Activated CD4-positive, alpha-beta T cell treated with anti-CD3 and anti-CD28 coated beads, Interleukin-2, amount 10 ng/mL, durations not matched to agents 7 days and 5 days (primary cell): ENCODE data around the gene CPLX1. TPM values are rescaled to one million over a fixed set of nuclear protein-coding genes. Genes with fewer than 3 reads are reported as not detected.
A peak's percentile ranks its signal among the peaks of the same experiment; 100 is the strongest.

ENCODE experiments used
- CTCF ChIA-PET: fragments of 350-600 bp; sonication (Branson Sonifier 250); formaldehyde crosslinking; loops from one replicate; lab custom pipeline; 2021; ENCODE audit warnings: antibody characterized with exemption; lab: Charles Lee
- POLR2A ChIA-PET: fragments of 350-600 bp; sonication (Branson Sonifier 250); formaldehyde crosslinking; loops from one replicate; lab custom pipeline; 2021; ENCODE audit warnings: antibody characterized with exemption; lab: Charles Lee
- DNase-seq: peaks from one replicate; pipeline ENCODE4 v3.0.0-alpha.2; 2020
- H3K27ac Mint-ChIP-seq: one replicate; pipeline ENCODE4 v1.8.0; 2021; ENCODE audit warnings: mild to moderate bottlenecking, moderate library complexity, mixed read lengths
- H3K27me3 Mint-ChIP-seq: one replicate; pipeline ENCODE4 v1.8.0; 2021; ENCODE audit warnings: mixed read lengths
- H3K36me3 Mint-ChIP-seq: one replicate; pipeline ENCODE4 v1.8.0; 2021; ENCODE audit warnings: low read depth, mixed read lengths
- H3K4me1 Mint-ChIP-seq: one replicate; pipeline ENCODE4 v1.8.0; 2021; ENCODE audit warnings: mixed read lengths
- H3K4me3 Mint-ChIP-seq: one replicate; pipeline ENCODE4 v1.8.0; 2021; ENCODE audit warnings: mild to moderate bottlenecking, moderate library complexity, mixed read lengths
- H3K9me3 Mint-ChIP-seq: one replicate; pipeline ENCODE4 v1.8.0; 2021; ENCODE audit warnings: mixed read lengths
- total RNA-seq, 2 experiments: library from RNA; stranded (reverse); gene quantifications; one replicate each; pipeline ENCODE4 v1.2.3, GENCODE V29; 2021

The CPLX1 gene
- total RNA-seq, 2 experiments from 2014 or later, result 0.17 to 0.42 TPM

GRCh38 chr4:865121-865465, 39.2 kb upstream of the CPLX1 start:
- H3K4me3 Mint-ChIP-seq, result no peak overlapping the region
- CTCF ChIA-PET, result no interaction called here
- H3K36me3 Mint-ChIP-seq, result peaks cover 46% of the 10 kb centered on the region
- H3K4me1 Mint-ChIP-seq, result no peaks in the 10 kb centered on the region
- peaks cover 6% of the 10 kb centered on the region for H3K9me3 Mint-ChIP-seq
- no peak overlapping the region for H3K27ac Mint-ChIP-seq
- DNase-seq, result no peak
- POLR2A ChIA-PET, result no interaction called here
- no peaks in the 10 kb centered on the region for H3K27me3 Mint-ChIP-seq

GRCh38 chr4:864456-865120, 38.7 kb upstream of the CPLX1 start:
- ChIA-PET CTCF (no interaction called here), POLR2A (no interaction called here)
- no peak overlapping the region for H3K4me3 Mint-ChIP-seq
- H3K9me3 Mint-ChIP-seq, result peaks cover under 1% of the 10 kb centered on the region
- H3K4me1 Mint-ChIP-seq, result no peaks in the 10 kb centered on the region
- DNase-seq, result no peak
- H3K27me3 Mint-ChIP-seq, result no peaks in the 10 kb centered on the region
- H3K36me3 Mint-ChIP-seq, result peaks cover 45% of the 10 kb centered on the region
- no peak overlapping the region for H3K27ac Mint-ChIP-seq

- H3K4me3 Mint-ChIP-seq, result no peak overlapping the region
- ChIA-PET POLR2A (no interaction called here), CTCF (no interaction called here)
- H3K9me3 Mint-ChIP-seq, result peaks cover 19% of the 10 kb centered on the region
- H3K4me1 Mint-ChIP-seq, result peaks cover 11% of the 10 kb centered on the region
- no peak for DNase-seq
- no peak overlapping the region for H3K27ac Mint-ChIP-seq
- no peaks in the 10 kb centered on the region for H3K27me3 Mint-ChIP-seq
- H3K36me3 Mint-ChIP-seq, result peaks cover 64% of the 10 kb centered on the region
These were observed 34.6 kb upstream of the CPLX1 start for GRCh38 chr4:860561-860960.

GRCh38 chr4:859496-859895, 33.6 kb upstream of the CPLX1 start:
- Mint-ChIP-seq H3K27ac (no peak overlapping the region), H3K36me3 (peaks cover 72% of the 10 kb centered on the region), H3K27me3 (no peaks in the 10 kb centered on the region), H3K4me3 (no peak overlapping the region), H3K4me1 (peaks cover 11% of the 10 kb centered on the region), H3K9me3 (peaks cover 19% of the 10 kb centered on the region)
- CTCF ChIA-PET, result no interaction called here
- DNase-seq, result no peak
- POLR2A ChIA-PET, result no interaction called here

GRCh38 chr4:858831-859451, 33.0 kb upstream of the CPLX1 start:
- Mint-ChIP-seq H3K27me3 (no peaks in the 10 kb centered on the region), H3K27ac (no peak overlapping the region), H3K4me1 (peaks cover 11% of the 10 kb centered on the region), H3K4me3 (no peak overlapping the region), H3K36me3 (peaks cover 73% of the 10 kb centered on the region), H3K9me3 (peaks cover 19% of the 10 kb centered on the region)
- ChIA-PET POLR2A (no interaction called here), CTCF (no interaction called here)
- DNase-seq, result no peak

- Mint-ChIP-seq H3K27ac (peak overlapping the region; percentile 54), H3K4me1 (peaks cover 11% of the 10 kb centered on the region), H3K9me3 (peaks cover 19% of the 10 kb centered on the region), H3K36me3 (peaks cover 73% of the 10 kb centered on the region), H3K4me3 (no peak overlapping the region), H3K27me3 (no peaks in the 10 kb centered on the region)
- ChIA-PET POLR2A (no interaction called here), CTCF (no interaction called here)
- DNase-seq, result no peak
These were observed 32.1 kb upstream of the CPLX1 start for GRCh38 chr4:858041-858481.

- Mint-ChIP-seq H3K36me3 (peaks cover 69% of the 10 kb centered on the region), H3K27ac (peak overlapping the region; percentile 54), H3K4me1 (peaks cover 11% of the 10 kb centered on the region), H3K4me3 (no peak overlapping the region), H3K27me3 (no peaks in the 10 kb centered on the region), H3K9me3 (peaks cover 19% of the 10 kb centered on the region)
- ChIA-PET CTCF (no interaction called here), POLR2A (no interaction called here)
- no peak for DNase-seq
These were observed 31.5 kb upstream of the CPLX1 start for GRCh38 chr4:857461-857860.

GRCh38 chr4:856225-856901, 30.4 kb upstream of the CPLX1 start:
- Mint-ChIP-seq H3K27me3 (no peaks in the 10 kb centered on the region), H3K4me1 (peaks cover 11% of the 10 kb centered on the region), H3K9me3 (peaks cover 19% of the 10 kb centered on the region), H3K36me3 (peaks cover 68% of the 10 kb centered on the region), H3K27ac (peak overlapping the region; percentile 81), H3K4me3 (no peak overlapping the region)
- no peak for DNase-seq
- ChIA-PET CTCF (interaction anchor here (0.8 kb wide), 1 partner anchor 90 kb away, joined by 6 read pairs; no protein-coding TSS in a partner anchor), POLR2A (no interaction called here)

GRCh38 chr4:855880-856224, 29.9 kb upstream of the CPLX1 start:
- POLR2A ChIA-PET, result interaction anchor here (0.5 kb wide), 1 partner anchor 74 kb away, joined by 3 read pairs; no protein-coding TSS in a partner anchor
- Mint-ChIP-seq H3K4me3 (no peak overlapping the region), H3K36me3 (peaks cover 69% of the 10 kb centered on the region), H3K27ac (no peak overlapping the region), H3K4me1 (peaks cover 11% of the 10 kb centered on the region), H3K27me3 (no peaks in the 10 kb centered on the region), H3K9me3 (peaks cover 19% of the 10 kb centered on the region)
- no peak for DNase-seq
- CTCF ChIA-PET, result interaction anchor here (0.8 kb wide), 1 partner anchor 89 kb away, joined by 6 read pairs; no protein-coding TSS in a partner anchor

- Mint-ChIP-seq H3K27ac (no peak overlapping the region), H3K4me1 (peaks cover 11% of the 10 kb centered on the region), H3K4me3 (no peak overlapping the region), H3K27me3 (no peaks in the 10 kb centered on the region), H3K36me3 (peaks cover 58% of the 10 kb centered on the region), H3K9me3 (peaks cover 19% of the 10 kb centered on the region)
- ChIA-PET CTCF (interaction anchor here (1.5 kb wide), 1 partner anchor 61 kb away, joined by 3 read pairs; no protein-coding TSS in a partner anchor), POLR2A (interaction anchor here (0.5 kb wide), 1 partner anchor 271 kb away, joined by 3 read pairs; no protein-coding TSS in a partner anchor)
- no peak for DNase-seq
These were observed 28.4 kb upstream of the CPLX1 start for GRCh38 chr4:854356-854755.

- ChIA-PET CTCF (interaction anchor here (1.5 kb wide), 1 partner anchor 60 kb away, joined by 3 read pairs; no protein-coding TSS in a partner anchor), POLR2A (no interaction called here)
- no peak overlapping the region for H3K27ac Mint-ChIP-seq
- H3K4me3 Mint-ChIP-seq, result no peak overlapping the region
- peaks cover 13% of the 10 kb centered on the region for H3K4me1 Mint-ChIP-seq
- peaks cover 17% of the 10 kb centered on the region for H3K9me3 Mint-ChIP-seq
- H3K36me3 Mint-ChIP-seq, result peaks cover 55% of the 10 kb centered on the region
- no peaks in the 10 kb centered on the region for H3K27me3 Mint-ChIP-seq
- no peak for DNase-seq
These were observed 27.5 kb upstream of the CPLX1 start for GRCh38 chr4:853416-853781.

- peaks cover 50% of the 10 kb centered on the region for H3K36me3 Mint-ChIP-seq
- peaks cover 9% of the 10 kb centered on the region for H3K4me1 Mint-ChIP-seq
- H3K4me3 Mint-ChIP-seq, result no peak overlapping the region
- no peak for DNase-seq
- CTCF ChIA-PET, result no interaction called here
- H3K27ac Mint-ChIP-seq, result no peak overlapping the region
- H3K9me3 Mint-ChIP-seq, result peaks cover 7% of the 10 kb centered on the region
- POLR2A ChIA-PET, result no interaction called here
- no peaks in the 10 kb centered on the region for H3K27me3 Mint-ChIP-seq
These were observed 25.9 kb upstream of the CPLX1 start for GRCh38 chr4:851701-852430.
